HG03159 (cell line): ENCODE results near the gene ELMO3.

Source experiments
- ATAC-seq: cut with Tn5 transposase; IDR thresholded peaks from one replicate; pipeline ENCODE4 v1.9.1; 2021; ENCODE audit warnings: mild to moderate bottlenecking, moderate library complexity; ENCODE audit not compliant: unreplicated experiment

Gene ELMO3

GRCh38 chr16:67252609-67253497 lies 53.9 kb downstream of the ELMO3 start:
- no peak for ATAC-seq
